G401.6 (cell line): Measurements from ENCODE around the gene CIDEA.

ENCODE experiments used
- FAIRE-seq: peaks from 2 replicates; lab custom pipeline; 2012; peaks lifted over from hg19 to GRCh38; lab: Jason Lieb, UNC

Gene CIDEA

GRCh38 chr18:12274793-12275192, 20.6 kb downstream of the CIDEA start:
- FAIRE-seq: no peak

GRCh38 chr18:12276736-12277554, 22.8 kb downstream of the CIDEA start:
- no peak for FAIRE-seq

- no peak for FAIRE-seq
Measured at GRCh38 chr18:12278215-12278671, 24.1 kb downstream of the CIDEA start.

GRCh38 chr18:12278741-12279682, 24.9 kb downstream of the CIDEA start:
- FAIRE-seq: peak; percentile 41

GRCh38 chr18:12279781-12280531, 25.8 kb downstream of the CIDEA start:
- FAIRE-seq: no peak

GRCh38 chr18:12281861-12282260, 27.7 kb downstream of the CIDEA start:
- no peak for FAIRE-seq

- no peak for FAIRE-seq
Measured at GRCh38 chr18:12282442-12283039, 28.4 kb downstream of the CIDEA start.

- no peak for FAIRE-seq
Measured at GRCh38 chr18:12283256-12283655, 29.1 kb downstream of the CIDEA start.

- no peak for FAIRE-seq
Measured at GRCh38 chr18:12283666-12284065, 29.5 kb downstream of the CIDEA start.

GRCh38 chr18:12287131-12287681, 33.0 kb downstream of the CIDEA start:
- FAIRE-seq: no peak

GRCh38 chr18:12287684-12288402, 33.7 kb downstream of the CIDEA start:
- no peak for FAIRE-seq

GRCh38 chr18:12288403-12288755, 34.2 kb downstream of the CIDEA start:
- no peak for FAIRE-seq

GRCh38 chr18:12290086-12290485, 35.9 kb downstream of the CIDEA start:
- FAIRE-seq: no peak

- FAIRE-seq: no peak
Measured at GRCh38 chr18:12291161-12291560, 37.0 kb downstream of the CIDEA start.

GRCh38 chr18:12291690-12292089, 37.5 kb downstream of the CIDEA start:
- no peak for FAIRE-seq

GRCh38 chr18:12293831-12294230, 39.7 kb downstream of the CIDEA start:
- FAIRE-seq: no peak

GRCh38 chr18:12295389-12296086, 41.4 kb downstream of the CIDEA start:
- FAIRE-seq: no peak

- FAIRE-seq: no peak
Measured at GRCh38 chr18:12296087-12296403, 41.9 kb downstream of the CIDEA start.

GRCh38 chr18:12296457-12296856, 42.3 kb downstream of the CIDEA start:
- no peak for FAIRE-seq

GRCh38 chr18:12299862-12300261, 45.7 kb downstream of the CIDEA start:
- no peak for FAIRE-seq
